ENCODE results near the gene SEMA6D. TPM values are rescaled to one million over a fixed set of nuclear protein-coding genes. Genes with fewer than 3 reads are reported as not detected.

SEMA6D gene
- total RNA-seq, 4 donors from 2014 or later: 3.2 to 14.2 (median 11.8) TPM

DNA sequence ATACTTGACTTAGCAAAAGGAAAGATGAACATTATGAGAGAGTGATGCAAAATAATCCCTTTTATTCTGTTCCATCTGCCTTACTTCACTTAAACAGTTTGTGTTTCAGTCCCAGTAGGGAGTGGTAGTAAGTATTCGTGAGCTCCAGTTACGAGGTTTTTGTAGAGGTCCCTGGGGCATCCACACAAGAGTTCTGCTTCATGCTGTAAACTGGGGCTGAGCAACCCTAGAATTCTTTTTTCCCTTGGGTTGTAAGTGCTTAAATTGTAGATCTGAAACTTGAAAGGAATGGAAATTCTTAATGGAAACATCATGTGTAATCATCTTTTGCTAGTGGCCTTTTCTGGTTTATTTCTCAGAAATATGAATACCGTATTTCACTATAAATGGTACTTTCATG, 79.5 kb downstream of the SEMA6D start:
- WGBS, 2 donors (ENCODE audit: low coverage in 1 of 2): 60 to 67% methylated on average over 3 of the region's 3 CpGs
- H3K4me1 ChIP-seq: peaks cover 0 to 8% (median 0%) of the 10 kb centered on the region in 3 donors
- no peaks in the 10 kb centered on the region for H3K36me3 ChIP-seq
- no peaks in the 10 kb centered on the region for H3K27me3 ChIP-seq
- H3K9me3 ChIP-seq: no peaks in the 10 kb centered on the region
- H3K27ac ChIP-seq: no peak overlapping the region
- H3K4me3 ChIP-seq: no peak overlapping the region
- TF ChIP-seq POLR2A (IDR thresholded peaks at IDR 0.05) (no peak), EP300 (IDR thresholded peaks at IDR 0.05) (no peak), POLR2AphosphoS5 (IDR thresholded peaks at IDR 0.05) (no peak)
- TF ChIP-seq, protein P1, sequence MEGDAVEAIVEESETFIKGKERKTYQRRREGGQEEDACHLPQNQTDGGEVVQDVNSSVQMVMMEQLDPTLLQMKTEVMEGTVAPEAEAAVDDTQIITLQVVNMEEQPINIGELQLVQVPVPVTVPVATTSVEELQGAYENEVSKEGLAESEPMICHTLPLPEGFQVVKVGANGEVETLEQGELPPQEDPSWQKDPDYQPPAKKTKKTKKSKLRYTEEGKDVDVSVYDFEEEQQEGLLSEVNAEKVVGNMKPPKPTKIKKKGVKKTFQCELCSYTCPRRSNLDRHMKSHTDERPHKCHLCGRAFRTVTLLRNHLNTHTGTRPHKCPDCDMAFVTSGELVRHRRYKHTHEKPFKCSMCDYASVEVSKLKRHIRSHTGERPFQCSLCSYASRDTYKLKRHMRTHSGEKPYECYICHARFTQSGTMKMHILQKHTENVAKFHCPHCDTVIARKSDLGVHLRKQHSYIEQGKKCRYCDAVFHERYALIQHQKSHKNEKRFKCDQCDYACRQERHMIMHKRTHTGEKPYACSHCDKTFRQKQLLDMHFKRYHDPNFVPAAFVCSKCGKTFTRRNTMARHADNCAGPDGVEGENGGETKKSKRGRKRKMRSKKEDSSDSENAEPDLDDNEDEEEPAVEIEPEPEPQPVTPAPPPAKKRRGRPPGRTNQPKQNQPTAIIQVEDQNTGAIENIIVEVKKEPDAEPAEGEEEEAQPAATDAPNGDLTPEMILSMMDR (IDR thresholded peaks at IDR 0.05): no peak
- no peak for ATAC-seq

DNA sequence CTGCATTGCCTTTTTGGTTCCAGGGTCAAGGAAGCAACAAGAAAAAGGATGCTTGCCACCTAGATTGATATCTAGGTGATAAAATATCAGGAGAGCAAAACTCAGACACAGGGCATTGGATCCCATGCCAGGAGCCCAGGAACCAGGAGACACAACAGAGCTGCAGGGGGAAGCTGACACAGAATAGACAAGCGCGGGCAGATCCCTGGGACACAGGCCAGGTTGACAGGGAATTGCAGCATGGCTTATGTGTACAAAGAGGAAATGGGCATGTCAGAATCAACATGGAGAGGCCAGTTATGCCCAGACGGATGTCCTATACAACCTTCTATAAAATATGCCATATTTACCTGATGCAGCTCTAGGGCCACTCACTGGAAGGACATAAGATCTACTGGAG, 84.2 kb downstream of the SEMA6D start:
- Histone ChIP-seq H3K27ac (no peak overlapping the region), H3K9me3 (no peaks in the 10 kb centered on the region), H3K27me3 (no peaks in the 10 kb centered on the region), H3K4me3 (no peak overlapping the region), H3K4me1 (no peaks in the 10 kb centered on the region), H3K36me3 (no peaks in the 10 kb centered on the region)
- WGBS, 2 donors (ENCODE audit: low coverage in 1 of 2): 89 to 100% methylated on average over 2 of the region's 3 CpGs
- ATAC-seq: no peak
- no peak for TF ChIP-seq POLR2AphosphoS5 (IDR thresholded peaks at IDR 0.05)
- TF ChIP-seq, protein P1 (IDR thresholded peaks at IDR 0.05): no peak
- TF ChIP-seq POLR2A (IDR thresholded peaks at IDR 0.05): no peak
- TF ChIP-seq EP300 (IDR thresholded peaks at IDR 0.05): no peak

DNA sequence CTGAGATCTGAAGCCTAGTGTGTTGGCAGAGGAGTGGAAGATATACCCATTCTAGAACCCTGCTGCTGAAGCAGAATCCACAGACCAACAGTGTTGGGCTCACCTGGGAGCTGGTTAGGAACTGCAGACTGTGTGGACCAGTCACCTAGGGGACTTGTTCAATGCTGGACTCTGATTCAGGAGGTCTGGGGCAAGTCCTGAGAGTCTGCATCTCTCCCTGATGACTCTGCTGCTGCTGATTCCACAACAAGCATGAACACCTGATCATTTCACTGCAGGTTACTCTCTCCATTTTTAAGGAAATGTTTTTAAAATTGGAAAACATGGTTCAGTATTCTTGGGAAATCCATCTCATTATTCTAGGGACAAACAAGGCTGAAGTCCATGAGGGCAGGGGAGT, 84.9 kb downstream of the SEMA6D start:
- Histone ChIP-seq H3K27ac (no peak overlapping the region), H3K9me3 (no peaks in the 10 kb centered on the region), H3K27me3 (no peaks in the 10 kb centered on the region), H3K4me3 (no peak overlapping the region), H3K4me1 (no peaks in the 10 kb centered on the region), H3K36me3 (no peaks in the 10 kb centered on the region)
- TF ChIP-seq POLR2A (IDR thresholded peaks at IDR 0.05): no peak
- no peak for TF ChIP-seq POLR2AphosphoS5 (IDR thresholded peaks at IDR 0.05)
- TF ChIP-seq, protein P1 (IDR thresholded peaks at IDR 0.05): no peak
- ATAC-seq: no peak

DNA sequence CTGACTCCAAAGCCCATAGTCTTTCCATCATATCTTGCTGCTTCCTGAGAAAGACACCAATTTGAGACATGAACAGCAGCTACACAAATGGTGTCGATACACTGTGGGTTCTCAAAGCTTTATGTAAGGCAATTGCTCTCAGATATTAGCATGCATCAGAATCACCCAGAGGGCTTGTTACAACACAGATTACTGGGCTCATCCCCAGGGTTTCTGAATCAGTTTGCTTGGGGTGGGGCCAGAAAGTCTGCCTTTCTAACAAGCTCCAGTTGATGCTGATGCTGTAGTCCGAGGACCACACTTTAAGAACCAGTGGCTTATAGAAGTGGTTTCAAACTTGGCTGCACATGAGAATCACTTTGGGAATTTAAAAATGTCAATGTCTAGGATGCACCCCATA, 86.5 kb downstream of the SEMA6D start:
- no peak overlapping the region for H3K4me3 ChIP-seq
- H3K4me1 ChIP-seq: no peaks in the 10 kb centered on the region
- H3K9me3 ChIP-seq: no peaks in the 10 kb centered on the region
- no peaks in the 10 kb centered on the region for H3K27me3 ChIP-seq
- TF ChIP-seq POLR2A (IDR thresholded peaks at IDR 0.05) (no peak), EP300 (IDR thresholded peaks at IDR 0.05) (no peak), POLR2AphosphoS5 (IDR thresholded peaks at IDR 0.05) (no peak)
- TF ChIP-seq, protein P1 (IDR thresholded peaks at IDR 0.05): no peak
- no peaks in the 10 kb centered on the region for H3K36me3 ChIP-seq
- no peak for ATAC-seq
- no peak overlapping the region for H3K27ac ChIP-seq
- WGBS, 2 donors (ENCODE audit: low coverage in 1 of 2): 100% methylated on average over 1 of the region's 2 CpGs

GRCh38 chr15:47804733-47805132, 87.4 kb downstream of the SEMA6D start:
- TF ChIP-seq POLR2A (IDR thresholded peaks at IDR 0.05) (no peak), EP300 (IDR thresholded peaks at IDR 0.05) (no peak), POLR2AphosphoS5 (IDR thresholded peaks at IDR 0.05) (no peak)
- TF ChIP-seq, protein P1 (IDR thresholded peaks at IDR 0.05): no peak
- ATAC-seq: no peak
- no peak overlapping the region for H3K27ac ChIP-seq
- H3K4me3 ChIP-seq: no peak overlapping the region
- WGBS, 2 donors (ENCODE audit: low coverage in 1 of 2): 87 to 91% methylated on average over 6 of the region's 6 CpGs
- H3K27me3 ChIP-seq: no peaks in the 10 kb centered on the region
- no peaks in the 10 kb centered on the region for H3K9me3 ChIP-seq
- H3K36me3 ChIP-seq: no peaks in the 10 kb centered on the region
- H3K4me1 ChIP-seq: no peaks in the 10 kb centered on the region

Measured in gastroesophageal sphincter (tissue), 4 donors.